ENCODE measurements around the gene PODNL1.

The PODNL1 gene

GRCh38 chr19:13957051-13957450 lies 18.8 kb upstream of the PODNL1 start:
- no peak for DNase-seq

GRCh38 chr19:13956365-13956744 lies 18.1 kb upstream of the PODNL1 start:
- DNase-seq = no peak

DNA sequence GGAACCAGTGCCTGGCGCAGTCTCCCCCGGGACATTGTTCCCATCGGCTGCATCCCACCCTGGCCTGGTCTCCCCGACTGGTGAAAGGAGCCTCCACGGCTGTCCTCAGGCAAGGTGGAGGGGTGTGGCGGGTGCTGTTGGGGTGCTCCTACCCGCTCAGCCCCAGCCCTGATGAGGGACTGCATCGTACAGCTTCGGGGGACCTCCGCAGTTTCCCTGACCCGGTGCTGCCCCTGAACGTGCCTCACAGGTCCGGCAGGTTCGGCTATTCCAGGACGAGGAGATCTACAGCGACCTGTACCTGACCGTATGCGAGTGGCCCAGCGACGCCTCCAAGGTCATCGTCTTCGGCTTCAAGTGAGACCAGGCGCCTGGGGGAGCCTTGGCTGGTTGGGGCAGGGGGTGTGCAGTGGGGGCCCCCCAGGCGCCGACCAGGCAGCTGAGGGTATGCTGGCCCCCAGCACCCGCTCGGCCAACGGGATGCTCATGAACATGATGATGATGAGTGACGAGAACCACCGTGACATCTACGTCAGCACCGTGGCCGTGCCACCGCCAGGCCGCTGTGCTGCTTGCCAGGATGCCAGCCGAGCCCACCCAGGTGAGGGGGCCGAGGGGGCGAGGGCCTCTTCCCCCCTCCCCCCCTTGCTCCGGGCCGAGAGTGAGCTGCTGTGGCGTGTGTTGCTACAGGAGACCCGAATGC lies 17.6 kb upstream of the PODNL1 start:
- DNase-seq = no peak

- no peak for DNase-seq
Observed at GRCh38 chr19:13954185-13954584, 16.0 kb upstream of the PODNL1 start.

- DNase-seq = no peak
Observed at GRCh38 chr19:13952931-13953531, 14.8 kb upstream of the PODNL1 start.

- DNase-seq = peak; percentile 98
Observed at GRCh38 chr19:13952154-13952930, 14.1 kb upstream of the PODNL1 start, which contains the start of gene DCAF15. Gene DCAF15 (plus strand): TSS chr19:13952509. CDS start chr19:13952513, 4 bp downstream.

- no peak for DNase-seq
Observed at GRCh38 chr19:13951799-13952153, 13.6 kb upstream of the PODNL1 start.

- DNase-seq = no peak
Observed at GRCh38 chr19:13951043-13951442, 12.8 kb upstream of the PODNL1 start.

- DNase-seq = no peak
Observed at GRCh38 chr19:13946414-13946813, 8.2 kb upstream of the PODNL1 start.

DNA sequence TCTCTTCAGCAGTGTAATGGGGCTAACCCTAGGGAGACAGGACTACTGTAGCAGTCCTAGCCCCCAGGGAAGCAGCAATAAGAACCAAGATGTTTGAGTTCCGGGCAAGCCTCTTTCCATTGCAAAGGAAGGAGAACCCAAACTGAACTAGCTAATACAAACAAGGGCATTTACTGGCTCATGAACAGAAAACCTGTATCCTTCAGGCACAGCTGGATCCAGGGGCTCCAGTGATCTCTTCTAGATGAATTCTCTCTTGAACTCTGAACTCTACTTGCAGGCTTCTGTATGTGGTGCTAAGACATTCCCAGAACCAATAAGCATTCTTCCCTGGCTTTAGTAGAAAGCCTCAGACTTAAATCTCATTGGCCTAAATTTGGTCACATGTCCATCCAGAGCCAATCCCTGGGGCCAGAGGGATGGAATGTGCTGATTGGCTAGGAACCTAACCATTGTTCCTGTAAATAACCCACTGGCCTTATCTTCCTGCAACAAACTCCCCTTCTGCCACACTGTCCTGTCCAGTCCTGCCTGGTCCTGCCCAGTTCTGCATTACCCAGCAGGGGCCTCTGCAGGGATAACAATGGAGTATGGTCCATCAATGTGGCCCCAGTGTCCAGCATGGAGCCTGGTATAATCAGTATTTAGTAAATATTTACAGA lies 3.9 kb upstream of the PODNL1 start:
- no peak for DNase-seq

DNA sequence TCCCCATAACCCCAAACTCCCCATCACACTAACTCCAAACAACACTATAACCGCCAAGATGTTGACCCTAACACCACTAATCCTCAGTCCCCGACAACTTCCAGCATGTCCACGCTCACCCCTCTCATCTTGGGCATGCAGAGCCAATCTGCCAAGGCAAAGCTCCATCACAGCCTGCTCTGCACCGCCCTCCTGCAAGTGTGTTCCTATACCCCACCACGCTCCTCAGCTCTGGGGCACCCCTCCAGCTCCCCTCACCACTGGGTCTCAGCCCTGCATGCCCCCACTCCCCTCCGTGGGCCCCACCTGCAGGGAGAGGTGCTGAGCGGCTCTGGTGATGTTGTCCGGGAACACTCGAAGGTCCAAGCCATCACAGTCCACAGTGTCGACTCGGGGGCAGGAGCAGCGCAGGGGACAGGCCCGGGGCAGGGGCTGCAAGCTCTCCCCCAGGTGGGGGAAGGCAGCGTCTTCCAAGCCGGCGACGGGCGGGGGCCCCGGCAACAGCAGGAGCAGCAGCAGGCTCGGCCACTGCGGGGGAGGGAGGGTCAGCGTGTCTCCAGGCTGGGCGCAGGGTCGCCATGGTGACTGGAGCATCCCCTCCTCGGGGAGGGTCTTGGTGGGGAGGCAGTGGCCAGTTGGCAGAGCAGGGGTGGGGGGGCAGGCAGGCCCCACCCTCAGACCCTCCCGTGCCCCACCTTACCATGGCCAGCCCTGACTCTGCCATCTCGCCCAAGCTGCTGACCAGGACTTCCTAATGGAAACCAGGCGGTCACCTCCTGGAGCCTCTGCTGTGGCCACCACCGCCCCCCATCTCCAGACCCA lies 527 bp downstream of the PODNL1 start:
- no peak for DNase-seq

- DNase-seq = no peak
Observed at GRCh38 chr19:13935765-13936510, 2.3 kb downstream of the PODNL1 start.

DNA sequence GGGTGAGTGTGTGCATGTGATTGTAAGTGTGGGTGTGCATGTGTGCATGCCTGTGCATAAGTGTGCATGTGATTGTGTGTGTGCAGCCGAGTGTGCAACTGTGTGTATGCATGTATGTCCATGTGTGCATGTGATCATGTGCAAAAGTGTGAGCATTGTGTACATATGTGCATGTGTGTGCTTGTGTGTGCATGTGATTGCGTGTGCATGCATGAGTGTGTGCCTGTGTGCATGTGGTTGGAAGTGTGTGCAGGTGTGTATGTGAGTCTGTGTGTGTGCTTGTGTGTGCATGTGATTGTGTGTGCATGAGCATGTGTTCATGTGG lies 3.5 kb downstream of the PODNL1 start:
- DNase-seq = no peak

DNA sequence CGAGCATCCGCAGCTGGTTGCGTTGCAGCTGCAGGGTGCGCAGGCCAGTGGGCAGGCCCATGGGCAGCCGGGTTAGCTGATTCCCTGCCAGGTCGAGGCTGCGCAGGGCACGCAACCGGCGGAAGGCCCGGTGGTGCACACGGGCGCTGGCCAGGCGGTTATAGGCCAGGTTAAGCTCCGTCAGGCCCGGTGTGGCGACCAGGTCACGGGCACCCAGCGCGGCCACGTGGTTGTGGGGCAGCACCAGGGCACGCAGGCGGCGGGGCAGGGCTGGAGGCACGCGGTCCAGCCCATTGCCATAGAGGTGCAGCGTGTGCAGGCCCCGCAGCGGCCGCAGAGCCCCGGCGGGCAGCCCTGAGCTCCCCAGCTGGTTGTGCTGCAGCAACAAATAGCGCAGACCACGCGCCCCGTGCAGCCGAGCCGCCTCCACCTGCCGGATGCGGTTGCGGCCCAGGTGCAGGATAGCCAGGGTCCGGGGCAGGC lies 5.3 kb downstream of the PODNL1 start:
- DNase-seq = no peak

GRCh38 chr19:13932149-13932637 lies 6.0 kb downstream of the PODNL1 start:
- no peak for DNase-seq

DNA sequence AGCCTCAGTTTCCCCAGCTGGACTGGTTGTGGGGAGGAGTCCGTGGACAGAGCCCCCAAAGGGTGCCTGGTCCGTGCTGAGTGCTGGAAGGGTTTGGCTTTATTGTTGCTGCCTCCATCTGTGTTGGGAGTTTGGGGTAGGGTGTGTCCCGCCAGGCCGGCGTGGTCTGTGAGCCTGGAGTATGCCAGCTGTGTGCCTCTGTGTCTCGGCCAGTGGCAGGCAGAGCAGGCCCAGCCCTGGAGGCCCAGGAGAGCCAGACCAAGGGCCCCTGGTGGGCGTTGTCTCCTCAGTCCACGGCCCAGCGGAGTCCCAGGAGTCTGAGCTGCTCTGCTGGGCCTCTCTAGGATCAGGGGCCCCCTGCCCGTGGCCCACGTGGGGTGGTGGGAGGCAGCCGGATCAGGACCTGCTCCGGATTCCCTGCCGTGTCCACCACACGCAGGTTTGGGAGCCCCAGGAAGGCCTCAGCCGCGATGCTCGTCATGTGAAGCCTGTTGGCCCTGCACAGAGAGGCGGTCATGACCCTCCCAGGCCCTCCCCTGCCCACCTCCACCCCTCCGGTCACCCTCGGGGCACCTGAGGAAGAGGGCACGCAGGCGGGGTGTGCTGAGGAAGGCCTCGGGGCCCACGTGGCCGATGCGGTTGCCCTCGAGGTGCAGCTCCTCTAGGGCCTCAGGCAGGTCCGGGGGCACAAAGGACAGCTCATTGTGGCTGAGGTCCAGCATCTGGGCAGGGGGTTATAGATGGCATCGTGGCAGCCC lies 6.6 kb downstream of the PODNL1 start:
- no peak for DNase-seq

DNA sequence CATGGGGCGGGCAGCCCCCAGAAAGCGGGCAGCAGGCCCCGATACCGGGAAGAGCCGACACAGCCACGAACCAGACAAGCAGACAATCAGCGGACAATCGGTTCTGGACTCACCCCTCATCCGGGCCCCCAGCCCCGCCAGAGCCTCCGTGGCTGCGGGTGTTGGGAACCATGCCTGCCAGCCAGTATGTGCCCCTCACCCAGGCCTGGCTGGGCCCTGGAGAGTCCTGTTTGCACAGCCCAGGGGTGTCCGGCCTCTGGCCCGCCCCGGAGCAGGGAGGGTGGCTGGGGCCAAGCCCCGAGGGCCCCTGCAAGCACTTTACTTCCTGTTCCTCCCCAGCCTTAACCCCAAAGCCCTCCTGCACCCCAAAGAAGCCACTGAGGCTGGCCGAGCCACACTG lies 7.8 kb downstream of the PODNL1 start:
- DNase-seq = no peak

DNA sequence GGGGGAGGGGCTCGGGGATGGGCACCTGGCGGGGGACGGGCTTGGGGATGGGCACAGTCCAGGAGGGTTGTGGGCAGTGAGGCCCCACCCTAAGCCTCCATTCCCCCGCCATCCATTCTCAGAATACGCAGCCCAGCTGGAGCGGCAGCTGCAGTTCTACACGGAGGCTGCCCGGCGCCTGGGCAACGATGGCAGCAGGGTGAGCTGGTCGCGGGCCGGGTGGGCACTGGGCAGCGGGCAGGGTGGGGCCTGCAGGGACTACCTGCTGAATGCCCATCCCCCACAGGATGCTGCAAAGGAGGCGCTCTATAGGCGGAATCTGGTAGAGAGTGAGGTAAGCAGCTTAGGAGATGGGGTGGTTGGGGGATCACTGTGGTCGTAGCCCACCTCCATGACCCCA lies 8.3 kb downstream of the PODNL1 start:
- no peak for DNase-seq

DNA sequence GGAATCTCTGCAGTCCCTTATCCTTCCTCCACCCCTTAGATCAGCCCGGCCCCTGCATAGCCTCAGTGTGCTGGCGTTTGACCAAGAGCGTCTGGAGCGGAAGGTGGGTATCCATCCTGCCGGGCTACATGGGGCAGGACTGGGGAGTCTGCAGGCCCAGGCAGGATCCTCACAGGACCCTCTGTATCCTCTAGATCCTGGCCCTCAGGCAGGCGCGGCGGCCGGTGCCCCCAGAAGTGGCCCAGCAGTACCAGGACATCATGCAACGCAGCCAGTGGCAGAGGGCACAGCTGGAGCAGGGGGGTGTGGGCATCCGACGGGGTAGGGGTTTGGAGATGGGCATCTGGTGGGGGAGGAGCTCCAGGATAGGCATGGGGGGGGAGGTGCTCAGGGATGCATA lies 8.9 kb downstream of the PODNL1 start:
- no peak for DNase-seq

DNA sequence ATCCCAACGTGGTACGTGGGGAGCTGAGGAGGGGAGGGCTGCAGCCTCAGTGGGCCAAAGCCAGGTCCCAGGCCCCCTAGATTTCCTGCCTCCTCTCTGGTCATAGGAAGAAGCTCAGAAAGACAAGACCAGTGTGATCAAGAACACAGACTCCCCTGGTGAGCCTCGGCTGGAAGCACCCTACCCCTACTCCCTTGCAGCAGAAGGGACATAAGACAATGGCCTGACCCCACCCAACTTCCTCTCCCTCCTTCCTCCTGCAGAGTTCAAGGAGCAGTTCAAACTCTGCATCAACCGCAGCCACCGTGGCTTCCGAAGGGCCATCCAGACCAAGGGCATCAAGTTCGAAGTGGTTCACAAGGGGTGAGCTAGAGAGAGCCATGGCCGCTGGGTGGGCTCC lies 11.5 kb downstream of the PODNL1 start:
- DNase-seq = no peak

DNA sequence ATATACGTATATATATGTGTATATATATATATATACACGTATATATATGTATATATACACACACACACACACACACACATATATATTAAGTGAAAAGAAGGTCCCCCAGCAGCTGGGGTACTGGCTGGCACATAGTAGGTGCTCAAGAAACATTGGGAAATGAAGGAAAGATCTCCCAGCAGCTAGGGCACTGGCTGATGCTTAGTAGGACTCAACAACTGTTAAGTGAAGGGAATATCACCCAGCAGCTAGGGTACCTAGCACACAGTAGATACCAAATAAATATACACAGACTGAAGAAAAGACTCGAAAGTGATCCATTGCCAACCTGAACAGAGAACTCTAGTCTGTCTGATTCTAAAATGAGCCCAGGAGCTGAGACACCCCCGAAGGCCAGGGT lies 12.2 kb downstream of the PODNL1 start:
- no peak for DNase-seq
